ENCODE data around the gene CCDC57.

Gene CCDC57

GRCh38 chr17:82235056-82235774, 22.6 kb upstream of the CCDC57 start:
- no peak for DNase-seq (ENCODE audit: low read depth)

- no peak for DNase-seq (ENCODE audit: low read depth)
These were observed 21.8 kb upstream of the CCDC57 start for GRCh38 chr17:82234211-82235055.

- no peak for DNase-seq (ENCODE audit: low read depth)
These were observed 20.5 kb upstream of the CCDC57 start for GRCh38 chr17:82232876-82233785.

GRCh38 chr17:82232322-82232820, 19.7 kb upstream of the CCDC57 start:
- no peak for DNase-seq (ENCODE audit: low read depth)

GRCh38 chr17:82231562-82232321, 19.1 kb upstream of the CCDC57 start:
- no peak for DNase-seq (ENCODE audit: low read depth)

GRCh38 chr17:82231312-82231561, 18.6 kb upstream of the CCDC57 start:
- DNase-seq (ENCODE audit: low read depth), result no peak

GRCh38 chr17:82230609-82231311, 18.1 kb upstream of the CCDC57 start:
- DNase-seq (ENCODE audit: low read depth), result peak; percentile 41

GRCh38 chr17:82229698-82230608, 17.3 kb upstream of the CCDC57 start:
- DNase-seq (ENCODE audit: low read depth), result no peak

GRCh38 chr17:82228842-82229697, 16.4 kb upstream of the CCDC57 start, which contains the start of gene SLC16A3:
SLC16A3 (plus strand) TSS chr17:82229042; CDS start chr17:82236009, 6,967 bp downstream.
- DNase-seq (ENCODE audit: low read depth), result peak; percentile 52

- peak; percentile 48 for DNase-seq (ENCODE audit: low read depth)
These were observed 15.7 kb upstream of the CCDC57 start for GRCh38 chr17:82228278-82228841.

- DNase-seq (ENCODE audit: low read depth), result no peak
These were observed 15.1 kb upstream of the CCDC57 start for GRCh38 chr17:82227629-82228277.

- no peak for DNase-seq (ENCODE audit: low read depth)
These were observed 14.4 kb upstream of the CCDC57 start for GRCh38 chr17:82226809-82227628.

- no peak for DNase-seq (ENCODE audit: low read depth)
These were observed 13.6 kb upstream of the CCDC57 start for GRCh38 chr17:82226146-82226808.

GRCh38 chr17:82225368-82226029, 12.9 kb upstream of the CCDC57 start:
- no peak for DNase-seq (ENCODE audit: low read depth)

GRCh38 chr17:82224666-82225065, 12.0 kb upstream of the CCDC57 start:
- DNase-seq (ENCODE audit: low read depth), result no peak

- DNase-seq (ENCODE audit: low read depth), result no peak
These were observed 10.9 kb upstream of the CCDC57 start for GRCh38 chr17:82223517-82223916.
